Measurements from ENCODE around the gene RYR2.

Gene RYR2

GRCh38 chr1:237737448-237737847 lies 695.5 kb downstream of the RYR2 start:
- Histone ChIP-seq H3K36me3 (ENCODE audit: control insufficient read depth in 2 of 2, insufficient read depth in 2 of 2, low read length in 2 of 2) (peaks cover 0 to 2% of the 10 kb centered on the region in 2 donors), H3K27me3 (ENCODE audit: control insufficient read depth in 1 of 2, insufficient read depth in 2 of 2, low read length in 2 of 2) (no peaks in the 10 kb centered on the region), H3K9ac (ENCODE audit: low read length in 2 of 2) (no peak overlapping the region)

GRCh38 chr1:237737938-237738610 lies 696.1 kb downstream of the RYR2 start:
- Histone ChIP-seq H3K9me3 (ENCODE audit: control insufficient read depth in 2 of 2, low read length in 2 of 2) (no peaks in the 10 kb centered on the region), H3K36me3 (ENCODE audit: control insufficient read depth in 2 of 2, insufficient read depth in 2 of 2, low read length in 2 of 2) (peaks cover 0 to 2% of the 10 kb centered on the region in 2 donors), H3K4me1 (ENCODE audit: control insufficient read depth, insufficient read depth, low read length) (no peaks in the 10 kb centered on the region), H3K27ac (ENCODE audit: low read length) (no peak overlapping the region), H3K27me3 (ENCODE audit: control insufficient read depth in 1 of 2, insufficient read depth in 2 of 2, low read length in 2 of 2) (no peaks in the 10 kb centered on the region), H3K4me3 (ENCODE audit: low read length in 2 of 2) (no peak overlapping the region), H3K9ac (ENCODE audit: low read length in 2 of 2) (no peak overlapping the region)

More at GRCh38 chr1:237737448-237737847, 695.5 kb downstream of the RYR2 start:
- no peaks in the 10 kb centered on the region for H3K4me1 ChIP-seq (ENCODE audit: control insufficient read depth, insufficient read depth, low read length)
- H3K27ac ChIP-seq (ENCODE audit: low read length): no peak overlapping the region
- no peaks in the 10 kb centered on the region for H3K9me3 ChIP-seq (ENCODE audit: control insufficient read depth in 2 of 2, low read length in 2 of 2)
- no peak overlapping the region for H3K4me3 ChIP-seq (ENCODE audit: low read length in 2 of 2)

- peaks cover 0 to 2% of the 10 kb centered on the region in 2 donors for H3K36me3 ChIP-seq (ENCODE audit: control insufficient read depth in 2 of 2, insufficient read depth in 2 of 2, low read length in 2 of 2)
Observed at GRCh38 chr1:237740846-237741245, 698.9 kb downstream of the RYR2 start.

GRCh38 chr1:237745545-237745944 lies 703.6 kb downstream of the RYR2 start:
- Histone ChIP-seq H3K4me1 (ENCODE audit: control insufficient read depth, insufficient read depth, low read length) (no peaks in the 10 kb centered on the region), H3K9me3 (ENCODE audit: control insufficient read depth in 2 of 2, low read length in 2 of 2) (no peaks in the 10 kb centered on the region), H3K9ac (ENCODE audit: low read length in 2 of 2) (no peak overlapping the region), H3K4me3 (ENCODE audit: low read length in 2 of 2) (no peak overlapping the region), H3K27me3 (ENCODE audit: control insufficient read depth in 1 of 2, insufficient read depth in 2 of 2, low read length in 2 of 2) (no peaks in the 10 kb centered on the region), H3K27ac (ENCODE audit: low read length) (no peak overlapping the region), H3K36me3 (ENCODE audit: control insufficient read depth in 2 of 2, insufficient read depth in 2 of 2, low read length in 2 of 2) (peaks cover 0 to 2% of the 10 kb centered on the region in 2 donors)

More at GRCh38 chr1:237740846-237741245, 698.9 kb downstream of the RYR2 start:
- no peak overlapping the region for H3K4me3 ChIP-seq (ENCODE audit: low read length in 2 of 2)
- no peaks in the 10 kb centered on the region for H3K9me3 ChIP-seq (ENCODE audit: control insufficient read depth in 2 of 2, low read length in 2 of 2)
- no peaks in the 10 kb centered on the region for H3K27me3 ChIP-seq (ENCODE audit: control insufficient read depth in 1 of 2, insufficient read depth in 2 of 2, low read length in 2 of 2)
- H3K27ac ChIP-seq (ENCODE audit: low read length): no peak overlapping the region
- no peak overlapping the region for H3K9ac ChIP-seq (ENCODE audit: low read length in 2 of 2)
- no peaks in the 10 kb centered on the region for H3K4me1 ChIP-seq (ENCODE audit: control insufficient read depth, insufficient read depth, low read length)

GRCh38 chr1:237748171-237748960 lies 706.4 kb downstream of the RYR2 start:
- Histone ChIP-seq H3K27me3 (ENCODE audit: control insufficient read depth in 1 of 2, insufficient read depth in 2 of 2, low read length in 2 of 2) (no peaks in the 10 kb centered on the region), H3K9me3 (ENCODE audit: control insufficient read depth in 2 of 2, low read length in 2 of 2) (no peaks in the 10 kb centered on the region), H3K36me3 (ENCODE audit: control insufficient read depth in 2 of 2, insufficient read depth in 2 of 2, low read length in 2 of 2) (no peaks in the 10 kb centered on the region), H3K27ac (ENCODE audit: low read length) (no peak overlapping the region), H3K9ac (ENCODE audit: low read length in 2 of 2) (no peak overlapping the region), H3K4me1 (ENCODE audit: control insufficient read depth, insufficient read depth, low read length) (no peaks in the 10 kb centered on the region), H3K4me3 (ENCODE audit: low read length in 2 of 2) (no peak overlapping the region)

- H3K27ac ChIP-seq (ENCODE audit: low read length): no peak overlapping the region
- no peaks in the 10 kb centered on the region for H3K36me3 ChIP-seq (ENCODE audit: control insufficient read depth in 2 of 2, insufficient read depth in 2 of 2, low read length in 2 of 2)
- no peaks in the 10 kb centered on the region for H3K4me1 ChIP-seq (ENCODE audit: control insufficient read depth, insufficient read depth, low read length)
- H3K9ac ChIP-seq (ENCODE audit: low read length in 2 of 2): no peak overlapping the region
- H3K9me3 ChIP-seq (ENCODE audit: control insufficient read depth in 2 of 2, low read length in 2 of 2): no peaks in the 10 kb centered on the region
- no peak overlapping the region for H3K4me3 ChIP-seq (ENCODE audit: low read length in 2 of 2)
- H3K27me3 ChIP-seq (ENCODE audit: control insufficient read depth in 1 of 2, insufficient read depth in 2 of 2, low read length in 2 of 2): no peaks in the 10 kb centered on the region
Observed at GRCh38 chr1:237749122-237749521, 707.1 kb downstream of the RYR2 start.

- no peaks in the 10 kb centered on the region for H3K4me1 ChIP-seq (ENCODE audit: control insufficient read depth, insufficient read depth, low read length)
- H3K27ac ChIP-seq (ENCODE audit: low read length): no peak overlapping the region
- no peak overlapping the region for H3K4me3 ChIP-seq (ENCODE audit: low read length in 2 of 2)
- no peaks in the 10 kb centered on the region for H3K9me3 ChIP-seq (ENCODE audit: control insufficient read depth in 2 of 2, low read length in 2 of 2)
- no peak overlapping the region for H3K9ac ChIP-seq (ENCODE audit: low read length in 2 of 2)
- H3K36me3 ChIP-seq (ENCODE audit: control insufficient read depth in 2 of 2, insufficient read depth in 2 of 2, low read length in 2 of 2): no peaks in the 10 kb centered on the region
- H3K27me3 ChIP-seq (ENCODE audit: control insufficient read depth in 1 of 2, insufficient read depth in 2 of 2, low read length in 2 of 2): no peaks in the 10 kb centered on the region
Observed at GRCh38 chr1:237751090-237751489, 709.1 kb downstream of the RYR2 start.

GRCh38 chr1:237754627-237755026 lies 712.6 kb downstream of the RYR2 start:
- Histone ChIP-seq H3K27me3 (ENCODE audit: control insufficient read depth in 1 of 2, insufficient read depth in 2 of 2, low read length in 2 of 2) (no peaks in the 10 kb centered on the region), H3K9ac (ENCODE audit: low read length in 2 of 2) (no peak overlapping the region), H3K4me1 (ENCODE audit: control insufficient read depth, insufficient read depth, low read length) (no peaks in the 10 kb centered on the region), H3K9me3 (ENCODE audit: control insufficient read depth in 2 of 2, low read length in 2 of 2) (no peaks in the 10 kb centered on the region), H3K36me3 (ENCODE audit: control insufficient read depth in 2 of 2, insufficient read depth in 2 of 2, low read length in 2 of 2) (no peaks in the 10 kb centered on the region), H3K4me3 (ENCODE audit: low read length in 2 of 2) (no peak overlapping the region), H3K27ac (ENCODE audit: low read length) (no peak overlapping the region)

- no peak overlapping the region for H3K27ac ChIP-seq (ENCODE audit: low read length)
- H3K4me1 ChIP-seq (ENCODE audit: control insufficient read depth, insufficient read depth, low read length): no peaks in the 10 kb centered on the region
- H3K36me3 ChIP-seq (ENCODE audit: control insufficient read depth in 2 of 2, insufficient read depth in 2 of 2, low read length in 2 of 2): peaks cover 0 to 2% of the 10 kb centered on the region in 2 donors
- H3K27me3 ChIP-seq (ENCODE audit: control insufficient read depth in 1 of 2, insufficient read depth in 2 of 2, low read length in 2 of 2): no peaks in the 10 kb centered on the region
- H3K9me3 ChIP-seq (ENCODE audit: control insufficient read depth in 2 of 2, low read length in 2 of 2): no peaks in the 10 kb centered on the region
- no peak overlapping the region for H3K4me3 ChIP-seq (ENCODE audit: low read length in 2 of 2)
- no peak overlapping the region for H3K9ac ChIP-seq (ENCODE audit: low read length in 2 of 2)
Observed at GRCh38 chr1:237756304-237756967, 714.5 kb downstream of the RYR2 start.

GRCh38 chr1:237759377-237759776 lies 717.4 kb downstream of the RYR2 start:
- Histone ChIP-seq H3K4me3 (ENCODE audit: low read length in 2 of 2) (no peak overlapping the region), H3K9me3 (ENCODE audit: control insufficient read depth in 2 of 2, low read length in 2 of 2) (no peaks in the 10 kb centered on the region), H3K36me3 (ENCODE audit: control insufficient read depth in 2 of 2, insufficient read depth in 2 of 2, low read length in 2 of 2) (peaks cover 0 to 2% of the 10 kb centered on the region in 2 donors)

More at GRCh38 chr1:237759377-237759776, 717.4 kb downstream of the RYR2 start:
- H3K4me1 ChIP-seq (ENCODE audit: control insufficient read depth, insufficient read depth, low read length): no peaks in the 10 kb centered on the region
- H3K27me3 ChIP-seq (ENCODE audit: control insufficient read depth in 1 of 2, insufficient read depth in 2 of 2, low read length in 2 of 2): no peaks in the 10 kb centered on the region
- H3K9ac ChIP-seq (ENCODE audit: low read length in 2 of 2): no peak overlapping the region
- H3K27ac ChIP-seq (ENCODE audit: low read length): no peak overlapping the region
